Loucy (cell line): ENCODE results near the gene LTF.

Experiments used
- EZH2phosphoT487 ChIP-seq: fragments of 200-600 bp; IDR thresholded peaks from 2 replicates; pipeline ENCODE4 v1.6.1; 2018; ENCODE audit warnings: antibody characterized with exemption, mild to moderate bottlenecking, moderate library complexity, borderline replicate concordance
- TF ChIP-seq, protein P1 (sequence below): fragments of 200-600 bp; sonication (generic); conservative IDR thresholded peaks from 2 replicates; pipeline ENCODE4 v1.5.1; 2014; ENCODE audit warnings: mild to moderate bottlenecking, antibody characterized with exemption, low read length

DNA sequence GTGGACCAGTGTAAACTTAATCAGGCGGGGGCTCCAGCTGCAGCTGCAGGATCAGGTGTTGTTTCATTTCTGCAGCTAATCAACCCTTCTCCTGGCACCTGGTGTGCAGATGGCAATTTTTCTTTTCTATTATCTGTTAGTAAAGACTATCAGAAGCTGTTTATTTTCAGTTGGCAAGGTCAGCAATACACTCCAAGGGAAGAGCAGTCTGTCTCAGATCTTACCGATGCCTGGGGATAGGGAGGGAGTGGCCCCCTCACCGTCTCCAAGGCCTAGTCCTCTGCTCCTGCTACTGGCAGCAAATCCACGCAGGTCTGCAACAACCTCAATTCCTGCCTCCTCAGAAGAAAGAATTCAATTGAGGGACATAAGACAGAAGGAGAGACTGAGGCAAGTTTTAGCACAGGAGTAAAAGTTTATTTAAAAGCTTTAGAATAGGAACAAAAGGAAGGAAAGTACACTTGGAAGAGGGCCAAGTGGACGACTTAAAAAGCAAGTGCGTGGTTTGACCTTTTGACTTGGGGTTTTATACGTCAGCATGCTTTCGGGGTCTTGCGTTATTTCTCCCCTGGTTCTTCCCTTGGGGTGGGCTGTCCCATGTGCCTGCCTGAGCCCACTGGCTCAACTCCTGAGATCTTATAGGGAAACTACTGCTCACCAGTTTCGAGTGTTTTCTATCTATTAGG lies 48.4 kb downstream of the LTF start:
- TF ChIP-seq, protein P1, sequence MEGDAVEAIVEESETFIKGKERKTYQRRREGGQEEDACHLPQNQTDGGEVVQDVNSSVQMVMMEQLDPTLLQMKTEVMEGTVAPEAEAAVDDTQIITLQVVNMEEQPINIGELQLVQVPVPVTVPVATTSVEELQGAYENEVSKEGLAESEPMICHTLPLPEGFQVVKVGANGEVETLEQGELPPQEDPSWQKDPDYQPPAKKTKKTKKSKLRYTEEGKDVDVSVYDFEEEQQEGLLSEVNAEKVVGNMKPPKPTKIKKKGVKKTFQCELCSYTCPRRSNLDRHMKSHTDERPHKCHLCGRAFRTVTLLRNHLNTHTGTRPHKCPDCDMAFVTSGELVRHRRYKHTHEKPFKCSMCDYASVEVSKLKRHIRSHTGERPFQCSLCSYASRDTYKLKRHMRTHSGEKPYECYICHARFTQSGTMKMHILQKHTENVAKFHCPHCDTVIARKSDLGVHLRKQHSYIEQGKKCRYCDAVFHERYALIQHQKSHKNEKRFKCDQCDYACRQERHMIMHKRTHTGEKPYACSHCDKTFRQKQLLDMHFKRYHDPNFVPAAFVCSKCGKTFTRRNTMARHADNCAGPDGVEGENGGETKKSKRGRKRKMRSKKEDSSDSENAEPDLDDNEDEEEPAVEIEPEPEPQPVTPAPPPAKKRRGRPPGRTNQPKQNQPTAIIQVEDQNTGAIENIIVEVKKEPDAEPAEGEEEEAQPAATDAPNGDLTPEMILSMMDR = no peak
- TF ChIP-seq EZH2phosphoT487 = no peak
